ENCODE results near the gene MPRIP. TPM values are rescaled to one million over a fixed set of nuclear protein-coding genes. Genes with fewer than 3 reads are reported as not detected.

The MPRIP gene
- total RNA-seq, 1 donor from 2014 or later: 161 TPM

DNA sequence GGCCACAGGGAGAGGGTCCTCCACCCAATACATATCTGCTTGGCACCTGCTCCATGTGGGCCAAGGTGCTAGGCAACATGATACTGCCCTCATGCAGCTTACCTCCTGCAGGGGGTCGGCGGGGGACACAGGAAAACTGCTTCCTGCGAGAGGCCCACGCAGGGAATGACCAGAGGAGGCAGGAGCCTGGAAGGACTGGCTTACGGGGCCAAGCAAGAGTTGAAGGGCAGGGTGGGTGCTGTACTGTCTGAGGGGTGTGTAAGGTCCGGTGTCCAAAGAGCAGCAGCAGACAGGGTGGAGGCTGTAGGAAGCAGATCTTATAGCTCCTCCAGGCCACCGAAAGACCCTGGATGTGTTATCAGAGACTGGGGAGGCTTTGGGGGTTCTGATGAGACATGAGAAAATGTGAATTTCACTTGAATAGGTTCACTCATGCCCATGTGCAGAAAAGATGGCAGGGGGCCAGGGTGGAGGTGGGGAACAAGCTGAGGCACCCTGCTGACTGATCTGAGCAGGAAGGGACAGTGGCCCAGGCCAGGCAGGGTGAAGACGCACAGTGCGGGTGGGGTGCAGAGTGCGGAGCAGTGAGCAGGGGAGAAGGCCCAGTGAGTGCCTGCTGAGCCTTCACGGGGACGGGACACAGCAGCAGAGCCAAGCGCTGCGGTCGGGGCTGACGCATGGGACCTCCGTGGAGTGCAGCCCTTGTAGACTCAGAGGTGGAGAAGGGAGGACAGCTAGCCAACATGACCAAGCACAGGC, 186.4 kb downstream of the MPRIP start:
- Mint-ChIP-seq H3K27me3 (no peaks in the 10 kb centered on the region), H3K4me3 (no peak overlapping the region), H3K4me1 (peaks cover 2% of the 10 kb centered on the region), H3K9me3 (no peaks in the 10 kb centered on the region), H3K27ac (no peak overlapping the region), H3K36me3 (ENCODE audit: low read depth) (peaks cover 56% of the 10 kb centered on the region)
- intact Hi-C loops (cut with micrococcal nuclease): no loop called here
- DNase-seq: no peak

DNA sequence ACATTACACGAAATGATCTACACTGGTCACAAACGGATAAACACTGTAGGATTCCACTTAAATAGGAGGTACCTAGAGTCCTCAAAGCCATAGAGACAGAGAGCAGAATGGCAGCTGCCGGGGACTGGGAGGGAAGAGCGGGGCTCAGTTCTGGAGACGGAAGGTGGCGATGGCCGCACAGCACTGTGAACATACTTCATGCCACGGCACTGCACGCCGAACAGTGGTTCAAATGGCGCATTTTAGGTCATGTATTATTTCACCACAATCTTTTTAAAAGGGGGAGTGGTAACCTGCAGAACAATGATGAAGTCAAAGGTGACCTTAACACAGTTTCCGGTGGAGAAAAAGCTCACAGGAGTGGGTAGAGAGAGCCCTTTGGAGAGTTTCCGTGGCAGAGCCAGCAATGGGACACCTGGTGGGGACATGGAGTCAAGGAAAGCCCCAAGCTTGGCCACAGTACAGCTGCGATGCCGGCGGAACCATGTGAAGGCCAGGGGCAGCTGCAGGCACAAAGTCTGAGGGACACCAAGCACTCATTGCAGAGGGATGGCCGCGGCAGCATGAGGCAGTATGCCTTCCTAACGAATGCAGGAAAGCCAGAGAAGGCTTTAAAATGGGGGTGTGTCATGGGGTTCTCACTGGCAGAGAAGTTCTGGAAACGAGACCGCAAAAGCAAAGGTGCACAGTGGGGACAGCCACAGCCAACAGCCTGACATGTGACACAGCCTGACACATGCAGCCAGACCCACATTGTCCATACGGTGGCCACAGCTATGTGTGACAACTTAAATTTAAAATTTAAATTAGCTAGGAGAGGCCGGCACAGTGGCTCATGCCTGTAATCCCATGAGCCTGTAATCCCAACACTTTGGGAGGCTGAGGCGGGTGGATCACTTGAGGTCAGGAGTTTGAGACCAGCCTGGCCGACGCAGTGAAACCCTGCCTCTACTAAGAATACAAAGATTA, 187.4 kb downstream of the MPRIP start:
- Mint-ChIP-seq H3K27ac (no peak overlapping the region), H3K9me3 (no peaks in the 10 kb centered on the region), H3K4me1 (peaks cover 2% of the 10 kb centered on the region), H3K27me3 (no peaks in the 10 kb centered on the region), H3K4me3 (no peak overlapping the region), H3K36me3 (ENCODE audit: low read depth) (peaks cover 52% of the 10 kb centered on the region)
- DNase-seq: no peak
- intact Hi-C loops (cut with micrococcal nuclease): no loop called here

GRCh38 chr17:17231621-17232302, 189.5 kb downstream of the MPRIP start:
- Mint-ChIP-seq H3K4me3 (no peak overlapping the region), H3K4me1 (peaks cover 16% of the 10 kb centered on the region), H3K27me3 (no peaks in the 10 kb centered on the region), H3K27ac (no peak overlapping the region), H3K9me3 (no peaks in the 10 kb centered on the region), H3K36me3 (ENCODE audit: low read depth) (peaks cover 37% of the 10 kb centered on the region)
- no peak for DNase-seq
- intact Hi-C loops (cut with micrococcal nuclease): no loop called here

DNA sequence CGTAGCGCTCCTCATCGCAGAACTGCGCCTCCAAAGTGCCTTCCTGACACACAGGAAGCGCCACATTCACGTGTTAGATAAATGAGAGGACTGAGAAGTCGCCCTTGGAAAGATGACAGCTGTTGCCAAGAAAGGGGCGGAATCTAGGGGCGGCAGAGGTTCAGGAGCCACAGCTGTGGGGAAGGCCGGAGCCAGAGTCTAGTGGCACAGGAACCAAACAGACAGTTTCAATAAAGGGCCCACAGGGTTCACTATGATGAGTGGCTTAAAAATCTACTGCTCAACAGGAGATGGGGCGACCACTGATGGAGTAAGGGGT, 190.0 kb downstream of the MPRIP start:
- Mint-ChIP-seq H3K36me3 (ENCODE audit: low read depth) (peaks cover 34% of the 10 kb centered on the region), H3K27me3 (no peaks in the 10 kb centered on the region), H3K4me3 (no peak overlapping the region), H3K9me3 (no peaks in the 10 kb centered on the region), H3K4me1 (peaks cover 18% of the 10 kb centered on the region), H3K27ac (no peak overlapping the region)
- intact Hi-C loops (cut with micrococcal nuclease): no loop called here
- DNase-seq: no peak

GRCh38 chr17:17235212-17236174, 193.2 kb downstream of the MPRIP start:
- intact Hi-C loops (cut with micrococcal nuclease): loop anchor here (2.0 to 5.0 kb wide), 3 partner anchors 45 to 233 kb away; partner anchors contain the start of gene COPS3

DNA sequence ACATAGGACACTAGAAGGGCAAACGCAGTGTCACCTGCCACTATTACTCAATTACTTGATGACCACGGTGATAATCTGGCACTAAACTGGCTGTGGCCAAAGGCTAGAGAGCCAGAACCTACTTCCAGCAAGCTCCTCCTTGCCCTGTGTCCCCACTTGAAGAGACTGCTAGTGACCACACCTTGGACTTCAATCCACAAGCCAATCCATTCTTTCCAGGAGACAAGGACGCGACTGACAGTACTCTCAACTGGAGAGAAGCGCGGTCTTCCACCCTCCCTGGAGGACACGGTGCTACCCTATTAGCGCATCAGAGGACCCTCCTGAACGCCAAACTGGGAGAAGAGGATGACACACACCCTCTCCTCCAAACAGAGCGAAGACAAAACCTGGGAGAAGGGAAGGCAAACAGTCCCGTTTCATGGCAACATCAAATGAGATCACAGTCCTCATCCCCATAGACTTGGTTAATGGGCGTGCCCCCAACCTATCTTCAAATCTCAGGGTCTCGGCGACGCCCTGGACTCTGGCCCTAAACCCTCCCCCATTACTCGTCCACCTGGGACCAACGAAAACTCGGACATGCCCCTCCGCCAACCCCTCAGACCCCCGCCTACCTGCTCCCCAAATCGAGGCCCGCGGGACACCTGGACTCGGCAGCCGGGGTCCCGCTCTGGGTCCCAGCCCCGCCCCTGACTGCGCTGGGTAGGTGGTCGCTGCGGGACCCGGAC, 194.2 kb downstream of the MPRIP start:
- Mint-ChIP-seq H3K4me1 (peaks cover 26% of the 10 kb centered on the region), H3K36me3 (ENCODE audit: low read depth) (peaks cover 16% of the 10 kb centered on the region), H3K4me3 (peak overlapping the region; percentile 91), H3K27me3 (peaks cover 2% of the 10 kb centered on the region), H3K9me3 (no peaks in the 10 kb centered on the region), H3K27ac (peak overlapping the region; percentile 95)
- DNase-seq: peak; percentile 71
- intact Hi-C loops (cut with micrococcal nuclease): loop anchor here (1.0 to 5.0 kb wide), 5 partner anchors 44 to 234 kb away; partner anchors contain the start of gene COPS3

More at GRCh38 chr17:17235212-17236174, 193.2 kb downstream of the MPRIP start:
- Mint-ChIP-seq H3K9me3 (no peaks in the 10 kb centered on the region), H3K27ac (peak overlapping the region; percentile 60), H3K36me3 (ENCODE audit: low read depth) (peaks cover 20% of the 10 kb centered on the region), H3K4me3 (peak overlapping the region; percentile 91), H3K4me1 (peaks cover 26% of the 10 kb centered on the region), H3K27me3 (peaks cover 2% of the 10 kb centered on the region)
- peak; percentile 64 for DNase-seq

DNA sequence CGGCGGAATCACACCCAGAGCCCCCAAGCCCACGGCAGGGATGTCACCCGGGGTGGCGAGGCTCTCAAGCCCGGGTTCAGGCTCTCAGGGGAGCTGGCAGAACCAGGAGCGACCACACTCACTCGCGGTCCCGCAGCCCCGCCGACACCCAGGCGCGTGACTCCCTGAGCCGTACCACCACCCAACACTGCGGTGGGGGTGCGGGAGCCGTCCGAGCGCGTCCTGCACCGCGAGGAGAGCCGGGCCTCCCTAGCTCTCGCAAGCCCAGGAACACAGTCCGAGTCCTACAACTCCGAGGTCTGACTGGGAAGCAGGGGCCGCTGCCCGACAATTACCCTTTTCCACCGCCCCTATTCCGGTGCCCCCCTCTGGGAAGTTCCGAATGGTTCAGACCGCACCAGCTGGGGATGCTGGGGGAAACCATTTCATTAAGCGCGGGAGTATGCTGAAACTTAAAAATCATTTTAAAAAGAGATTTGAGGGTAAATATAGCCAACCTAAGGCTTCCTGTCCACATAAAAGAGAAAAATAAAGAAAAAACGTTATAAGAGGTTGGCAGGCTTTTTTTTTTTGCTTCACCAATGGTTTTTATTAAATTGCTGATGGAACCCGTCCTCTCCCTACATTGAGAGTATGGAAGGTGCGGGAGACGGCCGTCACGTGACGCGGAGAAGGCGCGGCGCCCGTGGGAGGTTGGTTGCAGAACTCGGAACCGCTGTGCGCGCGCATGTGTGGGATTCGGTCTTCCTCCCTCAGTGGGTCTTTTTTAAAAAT, 195.0 kb downstream of the MPRIP start, which contains the start of gene FLCN:
Gene FLCN, minus strand, starts transcription at position 143 of the 774 bp plus-strand sequence. CDS start 9,031 bp downstream, outside the sequence.
- Mint-ChIP-seq H3K36me3 (ENCODE audit: low read depth) (peaks cover 8% of the 10 kb centered on the region), H3K9me3 (no peaks in the 10 kb centered on the region)

DNA sequence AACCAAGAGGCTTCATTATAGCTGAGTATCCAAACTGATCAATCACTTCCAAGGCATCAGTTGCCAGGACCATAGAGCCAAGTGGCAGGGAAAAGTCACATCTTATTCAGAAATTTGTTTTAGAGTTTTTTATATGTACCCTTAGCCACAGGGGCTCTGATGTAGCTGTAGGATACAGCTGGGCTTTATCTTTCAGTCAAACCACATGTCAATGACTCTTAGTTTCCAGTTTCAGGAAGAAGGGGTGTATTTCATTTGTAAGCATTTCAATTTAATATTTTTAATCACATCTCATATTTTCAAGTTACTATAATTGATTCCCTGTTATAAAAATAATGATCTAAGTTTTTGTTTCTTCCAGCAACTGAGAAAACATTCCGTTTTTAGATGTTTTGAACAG, 197.6 kb downstream of the MPRIP start:
- no peak for DNase-seq
- intact Hi-C loops (cut with micrococcal nuclease): loop anchor here (5.0 kb wide), 1 partner anchor 238 kb away; no protein-coding TSS in a partner anchor
- no peak overlapping the region for H3K4me3 Mint-ChIP-seq
- peaks cover 2% of the 10 kb centered on the region for H3K27me3 Mint-ChIP-seq
- peaks cover 3% of the 10 kb centered on the region for H3K36me3 Mint-ChIP-seq (ENCODE audit: low read depth)
- H3K9me3 Mint-ChIP-seq: no peaks in the 10 kb centered on the region
- H3K27ac Mint-ChIP-seq: no peak overlapping the region
- peaks cover 26% of the 10 kb centered on the region for H3K4me1 Mint-ChIP-seq

More for the DNA sequence above, 195.0 kb downstream of the MPRIP start, which contains the start of gene FLCN:
- intact Hi-C loops (cut with micrococcal nuclease): loop anchor here (1.0 to 5.0 kb wide), 5 partner anchors 44 to 235 kb away; partner anchors contain the start of gene COPS3
- Mint-ChIP-seq H3K4me1 (peaks cover 26% of the 10 kb centered on the region), H3K4me3 (peak within 1 kb of the TSS; percentile 91), H3K27me3 (peaks cover 2% of the 10 kb centered on the region), H3K27ac (peak within 1 kb of the TSS; percentile 95)
- peak; percentile 96 for DNase-seq

GRCh38 chr17:17241656-17242055, 199.4 kb downstream of the MPRIP start:
- intact Hi-C loops (cut with micrococcal nuclease): no loop called here
- Mint-ChIP-seq H3K27me3 (peaks cover 2% of the 10 kb centered on the region), H3K27ac (no peak overlapping the region), H3K4me1 (peaks cover 11% of the 10 kb centered on the region), H3K36me3 (ENCODE audit: low read depth) (peaks cover 7% of the 10 kb centered on the region), H3K9me3 (no peaks in the 10 kb centered on the region), H3K4me3 (no peak overlapping the region)
- no peak for DNase-seq

DNA sequence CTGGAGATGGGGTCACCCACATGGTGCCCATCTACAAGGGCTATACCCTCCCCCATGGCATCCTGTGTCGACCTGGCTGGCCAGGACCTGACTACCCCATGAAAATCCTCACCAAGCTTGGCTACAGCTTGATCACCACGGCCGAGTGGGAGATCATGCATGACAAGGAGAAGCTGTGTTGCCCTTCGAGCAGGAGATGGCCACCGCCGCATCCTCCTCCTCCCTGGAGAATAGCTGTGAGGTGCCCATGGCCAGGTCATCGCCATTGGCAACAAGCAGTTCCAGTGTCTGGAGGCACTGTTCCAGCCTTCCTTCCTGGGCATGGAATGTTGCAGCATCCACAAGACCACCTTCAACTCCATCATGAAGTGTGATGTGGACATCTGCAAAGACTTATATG, 200.0 kb downstream of the MPRIP start:
- Mint-ChIP-seq H3K9me3 (no peaks in the 10 kb centered on the region), H3K27me3 (peaks cover 2% of the 10 kb centered on the region), H3K4me1 (peaks cover 10% of the 10 kb centered on the region), H3K4me3 (no peak overlapping the region), H3K27ac (no peak overlapping the region), H3K36me3 (ENCODE audit: low read depth) (peaks cover 13% of the 10 kb centered on the region)
- intact Hi-C loops (cut with micrococcal nuclease): no loop called here
- no peak for DNase-seq
